DMS114 treated with DMSO at 0.1 percent for 48 hours (cell line): ENCODE data around the gene DAZAP2.
"Not testable (repeated sequence)": the region's sequence is repeated elsewhere in the genome, so short reads cannot be mapped to it uniquely, and the experiment has no call there.

Experiments used
- DNase-seq: peaks from one replicate; lab custom pipeline; 2025; ENCODE audit not compliant: unreplicated experiment; lab: John Stamatoyannopoulos, UW

DAZAP2 gene

GRCh38 chr12:51246254-51246853 is 7.7 kb downstream of the DAZAP2 start:
- no peak for DNase-seq

- DNase-seq, result no peak
Observed at GRCh38 chr12:51247523-51248206, 9.0 kb downstream of the DAZAP2 start.

GRCh38 chr12:51253276-51253675 is 14.7 kb downstream of the DAZAP2 start:
- no peak for DNase-seq

- DNase-seq, result no peak
Observed at GRCh38 chr12:51254536-51254935, 15.9 kb downstream of the DAZAP2 start.

GRCh38 chr12:51259600-51259999 is 21.0 kb downstream of the DAZAP2 start:
- not testable (repeated sequence) for DNase-seq

GRCh38 chr12:51262758-51263177 is 24.1 kb downstream of the DAZAP2 start:
- DNase-seq, result peak; percentile 41

GRCh38 chr12:51263341-51263740 is 24.7 kb downstream of the DAZAP2 start:
- no peak for DNase-seq

GRCh38 chr12:51264297-51264696 is 25.7 kb downstream of the DAZAP2 start:
- DNase-seq, result no peak

- DNase-seq, result no peak
Observed at GRCh38 chr12:51265024-51265423, 26.4 kb downstream of the DAZAP2 start.

- no peak for DNase-seq
Observed at GRCh38 chr12:51269174-51270066, 30.8 kb downstream of the DAZAP2 start.

- DNase-seq, result no peak
Observed at GRCh38 chr12:51270067-51270950, 31.7 kb downstream of the DAZAP2 start, which contains the start of gene SMAGP. SMAGP (minus strand) TSS chr12:51270415; CDS start chr12:51269278, 1,137 bp downstream.

GRCh38 chr12:51270951-51271518 is 32.4 kb downstream of the DAZAP2 start:
- DNase-seq, result no peak

GRCh38 chr12:51272810-51273209 is 34.2 kb downstream of the DAZAP2 start:
- not testable (repeated sequence) for DNase-seq

GRCh38 chr12:51275088-51275487 is 36.5 kb downstream of the DAZAP2 start:
- DNase-seq, result no peak

- no peak for DNase-seq
Observed at GRCh38 chr12:51281202-51281924, 42.7 kb downstream of the DAZAP2 start.

GRCh38 chr12:51285843-51286242 is 47.2 kb downstream of the DAZAP2 start:
- DNase-seq, result no peak

- DNase-seq, result not testable (repeated sequence)
Observed at GRCh38 chr12:51291603-51292513, 53.2 kb downstream of the DAZAP2 start.
